Measurements from ENCODE around the gene SYNJ1. TPM values are rescaled to one million over a fixed set of nuclear protein-coding genes. Genes with fewer than 3 reads are reported as not detected.

SYNJ1 gene
- total and polyA plus RNA-seq, 9 of the 15 experiments (the other 6 are each of a cell fraction or from before 2014, with no cell fraction given) = 2.4 to 10.6 (median 5.6) TPM

GRCh38 chr21:32777269-32777668 lies 49.5 kb upstream of the SYNJ1 start:
- FAIRE-seq (no peak), ATAC-seq (no peak), DNase-seq (ENCODE audit: extremely low read depth in 1 of 4, low spot score in 3 of 4) (no peak)
- no peak for TF ChIP-seq ZNF584 (CRISPR knock-in tag; IDR thresholded peaks at IDR 0.05; ENCODE audit: low read depth)
- no peak for TF ChIP-seq NR2C2 (CRISPR knock-in tag; IDR thresholded peaks at IDR 0.05)
- TF ChIP-seq NR2C2 (tag; IDR thresholded peaks at IDR 0.05) = no peak
- no peak for TF ChIP-seq HINFP (tag; conservative IDR thresholded peaks at IDR 0.05; ENCODE audit: low read depth)
- no peak for TF ChIP-seq MTA3 (IDR thresholded peaks at IDR 0.05; ENCODE audit: borderline replicate concordance)
- no peak for TF ChIP-seq C11orf30 (IDR thresholded peaks at IDR 0.05; ENCODE audit: low read depth)
- TF ChIP-seq SRSF9 (IDR thresholded peaks at IDR 0.05; ENCODE audit: borderline replicate concordance, low read depth, low read length) = no peak
- TF ChIP-seq AFF1 (IDR thresholded peaks at IDR 0.05; ENCODE audit: low read depth in 1 of 2, partially characterized antibody in 2 of 2) = no peak
- no peak for TF ChIP-seq ZEB2 (IDR thresholded peaks at IDR 0.05)
- TF ChIP-seq ZNF239 (CRISPR knock-in tag; IDR thresholded peaks at IDR 0.05) = no peak
- TF ChIP-seq NCOA1 (IDR thresholded peaks at IDR 0.05; ENCODE audit: low read depth) = no peak
- TF ChIP-seq ILK (tag; IDR thresholded peaks at IDR 0.05; ENCODE audit: borderline replicate concordance, low read depth) = no peak
- no peak for TF ChIP-seq ATF2 (CRISPR knock-in tag; IDR thresholded peaks at IDR 0.05)
- TF ChIP-seq ZNF197 (CRISPR knock-in tag; IDR thresholded peaks at IDR 0.05; ENCODE audit: low read depth) = no peak
- TF ChIP-seq ZNF644 (tag; IDR thresholded peaks at IDR 0.05; ENCODE audit: low read depth) = no peak
- TF ChIP-seq TAL1 (IDR thresholded peaks at IDR 0.05) = no peak
- H4K20me1 ChIP-seq (replicated peaks; ENCODE audit: control insufficient read depth, insufficient read depth, low read length) = no peaks in the 10 kb centered on the region
- H2AFZ ChIP-seq (ENCODE audit: low read depth, low read length) = no peak overlapping the region
- H3K9me3 ChIP-seq (replicated peaks; ENCODE audit: control insufficient read depth, insufficient read depth, low read depth, low read length) = no peaks in the 10 kb centered on the region
- peaks cover 5% of the 10 kb centered on the region; the same call in 1 of the 3 replicates for H3K79me2 ChIP-seq (ENCODE audit: control insufficient read depth, insufficient read depth, low read length)
- H3K36me3 ChIP-seq (ENCODE audit: control insufficient read depth, insufficient read depth, low read length) = no peaks in the 10 kb centered on the region
- CTCF ChIA-PET (ENCODE audit: low intra/inter-chr PET ratio) = no interaction called here
- H3K4me2 ChIP-seq (ENCODE audit: insufficient read depth, low read length) = no peak overlapping the region
- no peaks in the 10 kb centered on the region; a peak in 1 of 5 replicates for H3K27me3 ChIP-seq (ENCODE audit: control insufficient read depth in 2 of 2, insufficient read depth in 2 of 2, low read length in 2 of 2)
- H3K4me3 ChIP-seq = no peak overlapping the region
- no peak overlapping the region for H3K9ac ChIP-seq (ENCODE audit: insufficient read depth in 1 of 2, low read depth in 2 of 2, low read length in 2 of 2)
- H3K27ac ChIP-seq (ENCODE audit: extremely low read depth, low read depth, low read length) = no peak overlapping the region
- WGBS (ENCODE audit: insufficient coverage, low coverage, missing lambda C conversion rate) = 15% methylated on average over 1 of the region's 1 CpG
- intact Hi-C loops (cut with micrococcal nuclease) = no loop called here
- no peaks in the 10 kb centered on the region for H3K9me1 ChIP-seq (ENCODE audit: control insufficient read depth, insufficient read depth, low read length)
- in situ Hi-C loops (cut with MboI) = no loop called here
- BruUV-seq (replicated peaks) = no TSS peak
- POLR2A ChIA-PET = interaction anchor here (0.7 to 1.8 kb wide), 3 partner anchors 13 to 36 kb away, joined by 3 to 4 read pairs (median 4); a partner anchor contains a TSS
- peaks cover 0 to 4% of the 10 kb centered on the region in 2 experiments; a peak in 2 of 5 replicates for H3K4me1 ChIP-seq (replicated peaks in 1 of 2; ENCODE audit: control insufficient read depth in 2 of 2, insufficient read depth in 2 of 2, low read length in 2 of 2)

Data from K562 (cell line).